Liver (tissue), 3 donors: ENCODE results near the gene EPB41L1.

ENCODE experiments used
- CTCF ChIP-seq: fragments of 150-350 bp; IDR thresholded peaks from 2 replicates; pipeline ENCODE4 v1.5.1; 2017; ENCODE audit warnings: improper control_type of control experiment, low read depth, low read length; ENCODE audit not compliant: missing input control
- FOXA1 ChIP-seq: IDR thresholded peaks from 2 replicates; pipeline ENCODE4 v1.6.1; 2016; ENCODE audit warnings: antibody characterized with exemption
- HNF4A ChIP-seq, 2 donors: conservative IDR thresholded peaks; 2 replicates each; pipeline ENCODE4 v1.6.1; 2016; ENCODE audit warnings: antibody characterized with exemption in 2 of 2, mild to moderate bottlenecking in 2 of 2
- MAX ChIP-seq: IDR thresholded peaks from 2 replicates; pipeline ENCODE4 v1.6.1; 2016; ENCODE audit warnings: antibody characterized with exemption
- RXRA ChIP-seq, 2 donors: IDR thresholded peaks; 2 replicates each; pipeline ENCODE4 v1.6.1; 2017 to 2018; ENCODE audit warnings: antibody characterized with exemption in 2 of 2, mild to moderate bottlenecking in 1 of 2
- SP1 ChIP-seq: IDR thresholded peaks from 2 replicates; pipeline ENCODE4 v1.6.1; 2018; ENCODE audit warnings: antibody characterized with exemption, mild to moderate bottlenecking
- donor health status: healthy.
- donor health status: healthy.

DNA sequence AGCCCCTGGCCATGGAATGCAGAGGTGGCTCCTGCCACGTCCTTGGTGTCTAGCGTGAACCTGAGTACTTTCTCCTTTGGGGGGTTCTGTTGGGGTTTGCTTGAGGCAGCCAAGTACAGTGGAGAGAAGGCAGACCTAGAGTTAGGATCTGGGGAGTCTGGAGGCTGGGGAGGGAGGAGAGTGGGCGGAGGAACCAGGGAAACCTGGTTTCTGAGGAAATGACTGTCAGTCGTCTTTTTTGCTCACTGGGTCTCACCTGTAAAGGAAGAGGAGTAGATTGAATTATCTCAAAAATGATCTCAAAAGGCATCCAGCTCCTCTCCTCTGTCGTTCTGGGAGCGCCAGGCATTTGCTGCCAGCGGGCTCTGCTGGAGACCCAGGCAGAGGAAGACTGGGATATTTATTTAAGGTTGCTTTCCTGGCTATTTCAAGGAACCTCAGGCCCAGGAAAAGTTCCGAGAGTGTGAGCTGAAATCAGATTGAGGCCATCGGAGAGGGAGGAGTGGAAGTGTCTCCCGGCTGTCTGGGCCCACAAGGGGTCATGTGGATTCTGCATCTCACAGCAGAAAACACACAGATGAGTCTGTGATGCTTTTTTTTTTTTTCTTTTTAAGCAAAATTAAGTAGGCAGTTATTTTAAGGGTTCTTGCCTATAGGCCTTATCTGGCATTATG is 16.1 kb downstream of the EPB41L1 start:
- TF ChIP-seq CTCF (no peak), SP1 (no peak), HNF4A (conservative IDR thresholded peaks at IDR 0.05) (no peak), MAX (no peak), FOXA1 (no peak), RXRA (IDR thresholded peaks at IDR 0.05) (no peak)
